HG03460 (cell line): ENCODE data around the gene SF3B6.
"Not testable (repeated sequence)": the region's sequence is repeated elsewhere in the genome, so short reads cannot be mapped to it uniquely, and the experiment has no call there.

Experiments used
- ATAC-seq: cut with Tn5 transposase; IDR thresholded peaks from one replicate; pipeline ENCODE4 v1.9.1; 2021; ENCODE audit not compliant: unreplicated experiment

SF3B6 gene

DNA sequence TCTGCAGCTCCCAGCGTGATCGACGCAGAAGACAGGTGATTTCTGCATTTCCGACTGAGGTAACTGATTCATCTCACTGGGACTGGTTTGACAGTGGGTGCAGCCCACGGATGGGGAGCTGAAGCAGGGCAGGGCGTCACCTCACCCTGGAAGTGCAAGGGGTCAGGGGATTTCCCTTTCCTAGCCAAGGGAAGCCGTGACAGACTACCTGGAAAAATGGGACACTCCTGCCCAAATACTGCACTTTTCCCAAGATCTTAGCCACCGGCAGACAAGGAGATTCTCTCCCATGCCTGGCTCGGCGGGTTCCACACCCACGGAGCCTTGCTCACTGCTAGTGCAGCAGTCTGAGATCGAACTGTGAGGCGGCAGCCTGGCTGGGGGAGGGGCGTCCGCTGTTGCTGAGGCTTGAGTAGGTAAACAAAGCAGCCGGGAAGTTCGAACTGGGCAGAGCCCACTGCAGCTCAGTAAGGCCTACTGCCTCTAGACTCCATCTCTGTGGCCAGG is 19.1 kb upstream of the SF3B6 start:
- not testable (repeated sequence) for ATAC-seq

GRCh38 chr2:24093270-24093669 is 17.1 kb upstream of the SF3B6 start:
- ATAC-seq, result not testable (repeated sequence)

- no peak for ATAC-seq
Observed at GRCh38 chr2:24088821-24089359, 12.8 kb upstream of the SF3B6 start.

- ATAC-seq, result no peak
Observed at GRCh38 chr2:24087032-24087431, 10.9 kb upstream of the SF3B6 start.

DNA sequence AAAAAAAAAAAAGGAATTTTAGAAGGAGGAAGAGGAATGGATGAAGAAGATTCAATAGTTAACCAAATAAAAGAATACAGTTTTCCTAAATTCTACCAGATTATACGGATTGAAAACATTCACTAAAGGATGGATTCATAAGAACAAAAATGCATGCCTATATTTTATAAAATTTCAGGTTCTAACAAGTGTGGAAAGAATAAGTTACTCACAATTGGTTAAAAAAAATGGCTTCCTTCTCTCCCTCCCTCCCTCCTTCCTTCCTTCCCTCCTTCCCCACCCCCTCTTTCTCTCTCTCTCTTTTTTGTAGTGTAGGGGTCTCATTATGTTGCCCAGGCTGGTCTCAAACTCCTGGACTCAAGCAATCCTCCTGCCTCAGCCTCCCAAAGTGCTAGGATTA is 10.1 kb upstream of the SF3B6 start:
- ATAC-seq, result no peak

DNA sequence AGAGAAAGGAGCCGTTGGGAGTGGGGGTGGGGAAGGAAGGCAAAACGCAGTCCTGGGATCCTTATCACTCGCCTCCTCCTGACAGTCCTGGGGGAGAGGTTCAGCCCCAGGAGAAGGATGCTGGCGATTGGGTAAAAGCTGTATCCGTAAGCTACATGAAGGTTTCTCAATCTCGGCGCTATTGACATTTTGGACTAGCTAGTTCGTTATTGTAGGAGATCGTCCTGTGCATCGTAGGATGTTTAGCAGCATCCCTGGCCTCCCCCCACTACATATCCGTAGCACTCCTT is 9.0 kb upstream of the SF3B6 start:
- no peak for ATAC-seq

- ATAC-seq, result peak; percentile 82
Observed at GRCh38 chr2:24084386-24085199, 8.5 kb upstream of the SF3B6 start, which contains the start of gene TP53I3. TP53I3 (minus strand) TSS chr2:24084834; CDS start chr2:24084326, 508 bp downstream.

DNA sequence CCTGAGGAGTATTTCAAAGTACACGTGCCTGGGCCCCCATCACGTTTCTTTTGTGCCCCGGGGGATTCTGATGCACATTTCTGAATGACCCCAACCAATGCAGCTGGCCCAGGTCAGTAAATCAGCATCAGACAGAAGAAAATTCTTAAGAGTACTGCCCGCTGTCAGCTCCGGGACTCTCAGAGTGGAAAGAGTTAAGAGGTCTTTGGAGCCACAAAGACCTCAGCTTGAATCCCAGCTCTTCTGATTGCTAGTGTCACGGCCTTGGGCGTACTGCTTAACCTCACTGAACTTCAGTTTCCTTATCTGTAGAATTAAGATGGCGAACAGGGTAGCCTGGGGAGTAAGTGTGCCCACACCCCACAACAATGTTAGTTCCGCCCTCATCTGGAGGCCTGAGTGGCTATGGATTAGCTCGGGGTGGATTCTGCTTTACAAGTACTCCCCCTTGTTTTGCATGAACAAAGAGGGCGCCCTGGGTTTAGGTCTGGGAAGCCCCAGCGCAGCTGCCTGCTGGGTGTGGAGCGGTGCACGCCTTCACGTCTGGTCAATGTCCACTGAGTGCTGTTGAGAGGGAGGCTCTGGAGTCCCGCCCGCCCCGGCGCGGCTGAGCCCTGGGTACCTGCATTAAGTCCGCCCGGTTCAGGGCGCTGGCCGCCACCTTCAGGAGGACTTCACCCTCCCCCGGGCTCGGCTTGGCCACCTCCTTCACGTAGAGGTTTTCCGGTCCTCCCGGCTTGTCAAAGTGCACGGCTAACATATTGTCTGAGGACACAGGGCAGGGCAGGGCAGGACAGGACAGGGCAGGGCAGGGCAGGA is 7.7 kb upstream of the SF3B6 start:
- peak; percentile 79 for ATAC-seq

- no peak for ATAC-seq
Observed at GRCh38 chr2:24082787-24083566, 6.9 kb upstream of the SF3B6 start.

- ATAC-seq, result no peak
Observed at GRCh38 chr2:24080701-24081100, 4.6 kb upstream of the SF3B6 start.

- ATAC-seq, result no peak
Observed at GRCh38 chr2:24077879-24078278, 1.8 kb upstream of the SF3B6 start.

DNA sequence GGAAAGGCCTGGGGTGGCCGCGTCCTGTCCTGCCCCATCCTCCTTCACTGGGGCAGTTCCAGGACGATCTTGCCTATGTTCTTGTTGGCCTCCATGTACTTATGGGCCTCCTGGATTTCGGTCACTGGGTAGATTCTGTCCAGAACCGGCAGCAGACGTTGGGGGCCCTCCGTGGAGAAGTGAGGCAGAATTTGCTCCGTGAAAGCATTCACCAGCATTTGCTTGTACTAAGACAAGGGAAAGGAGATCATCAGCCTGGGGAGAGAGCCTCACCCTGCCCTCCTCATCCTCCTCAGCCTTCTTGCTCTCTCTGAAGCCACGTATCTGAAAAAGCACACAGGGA is 1.4 kb upstream of the SF3B6 start:
- ATAC-seq, result no peak

- peak; percentile 1 for ATAC-seq
Observed at GRCh38 chr2:24076849-24077534, 866 bp upstream of the SF3B6 start.

- ATAC-seq, result no peak
Observed at GRCh38 chr2:24075259-24075658, 867 bp downstream of the SF3B6 start.

GRCh38 chr2:24073816-24074215 is 2.3 kb downstream of the SF3B6 start:
- ATAC-seq, result no peak

DNA sequence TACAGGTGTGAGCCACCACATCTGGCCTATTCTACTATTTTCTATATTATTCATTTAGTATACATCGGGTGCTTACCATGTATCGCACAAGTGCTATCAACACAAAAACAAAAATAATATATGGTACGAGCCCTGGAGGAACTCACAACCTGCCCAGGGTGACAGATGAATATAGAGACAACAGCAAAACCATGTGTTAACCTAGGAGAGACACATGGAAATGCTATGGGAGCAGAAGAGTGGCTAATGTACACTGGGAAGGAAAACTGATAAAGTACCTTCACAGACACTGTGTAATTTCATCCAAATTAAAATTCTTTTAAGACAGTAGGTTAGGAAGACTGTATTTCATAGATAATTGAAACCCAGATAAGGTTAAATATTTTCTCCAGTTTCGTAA is 3.9 kb downstream of the SF3B6 start:
- ATAC-seq, result no peak

DNA sequence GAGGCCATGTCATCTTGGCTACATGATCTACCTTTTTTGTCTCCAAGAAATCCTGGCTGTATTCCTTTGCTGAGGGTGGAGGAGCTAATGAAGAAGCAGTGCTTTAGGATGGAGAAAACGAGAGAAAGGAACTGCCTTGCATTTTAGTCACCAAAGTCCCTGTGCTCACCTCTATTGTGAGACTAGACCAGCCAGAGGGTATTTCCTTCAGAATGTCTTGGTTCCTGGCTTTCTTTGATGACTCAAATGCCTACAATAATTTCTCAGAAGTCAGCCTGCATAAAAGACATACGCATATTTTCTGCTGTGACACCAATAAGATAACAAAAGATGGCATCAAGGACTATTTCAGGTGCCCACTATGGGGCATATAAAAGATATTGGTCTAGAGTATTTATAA is 10.8 kb downstream of the SF3B6 start:
- ATAC-seq, result no peak

GRCh38 chr2:24058564-24059271 is 17.4 kb downstream of the SF3B6 start:
- ATAC-seq, result no peak

DNA sequence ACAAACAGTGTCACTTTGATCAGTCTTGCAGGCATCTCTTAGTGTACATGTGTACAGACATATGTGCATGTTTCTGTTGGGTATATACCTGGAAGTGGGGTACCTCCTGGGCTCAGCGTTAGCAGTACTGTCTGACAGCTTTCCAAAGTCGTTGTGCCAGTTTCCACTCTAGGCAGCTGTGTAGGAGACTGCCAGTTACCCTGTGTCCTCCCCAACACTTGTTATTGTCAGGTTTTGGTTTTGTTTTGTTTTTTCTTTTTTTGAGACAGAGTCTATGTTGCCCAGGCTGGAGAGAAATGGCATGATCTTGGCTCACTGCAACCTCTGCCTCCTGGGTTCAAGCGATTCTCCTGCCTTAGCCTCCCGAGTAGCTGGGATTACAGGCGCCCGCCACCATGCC is 20.4 kb downstream of the SF3B6 start:
- ATAC-seq, result no peak
